ENCODE measurements around the gene PDE9A.

PDE9A gene

GRCh38 chr21:42650033-42650370, 3.4 kb upstream of the PDE9A start:
- Histone ChIP-seq H2AFZ (ENCODE audit: low read depth, low read length) (no peak overlapping the region), H3K79me2 (ENCODE audit: insufficient read depth, low read length) (no peaks in the 10 kb centered on the region), H3K4me2 (ENCODE audit: insufficient read depth, low read length) (no peak overlapping the region), H3K9me3 (ENCODE audit: insufficient read depth, low read length, severe bottlenecking) (no peaks in the 10 kb centered on the region), H3K36me3 (ENCODE audit: insufficient read depth, low read length) (no peaks in the 10 kb centered on the region), H4K20me1 (ENCODE audit: insufficient read depth, low read length) (peaks cover 29% of the 10 kb centered on the region), H3K9ac (ENCODE audit: low read depth, low read length) (no peak overlapping the region), H3K27ac (ENCODE audit: low read length) (no peak overlapping the region), H3K4me3 (ENCODE audit: low read depth in 1 of 2, low read length in 2 of 2) (no peak overlapping the region), H3K4me1 (ENCODE audit: insufficient read depth, low read length) (peaks cover 18% of the 10 kb centered on the region), H3K27me3 (ENCODE audit: insufficient read depth, low read length, poor library complexity) (peaks cover 32% of the 10 kb centered on the region)
- TF ChIP-seq EZH2 (IDR thresholded peaks at IDR 0.05; ENCODE audit: borderline replicate concordance, low read depth, low read length, severe bottlenecking) (no peak), CTCF (IDR thresholded peaks at IDR 0.05; ENCODE audit: borderline replicate concordance, extremely low read depth, low read length, poor library complexity, severe bottlenecking) (no peak)
- DNase-seq (no peak), ATAC-seq (ENCODE audit: insufficient read depth, low read depth) (no peak)

GRCh38 chr21:42650441-42651421, 2.7 kb upstream of the PDE9A start:
- TF ChIP-seq EZH2 (IDR thresholded peaks at IDR 0.05; ENCODE audit: borderline replicate concordance, low read depth, low read length, severe bottlenecking) (no peak), CTCF (IDR thresholded peaks at IDR 0.05; ENCODE audit: borderline replicate concordance, extremely low read depth, low read length, poor library complexity, severe bottlenecking) (no peak)
- Histone ChIP-seq H3K4me1 (ENCODE audit: insufficient read depth, low read length) (peaks cover 24% of the 10 kb centered on the region), H3K9ac (ENCODE audit: low read depth, low read length) (no peak overlapping the region), H3K27ac (ENCODE audit: low read length) (no peak overlapping the region), H2AFZ (ENCODE audit: low read depth, low read length) (no peak overlapping the region), H4K20me1 (ENCODE audit: insufficient read depth, low read length) (peaks cover 33% of the 10 kb centered on the region), H3K79me2 (ENCODE audit: insufficient read depth, low read length) (no peaks in the 10 kb centered on the region), H3K9me3 (ENCODE audit: insufficient read depth, low read length, severe bottlenecking) (no peaks in the 10 kb centered on the region), H3K27me3 (ENCODE audit: insufficient read depth, low read length, poor library complexity) (peaks cover 35% of the 10 kb centered on the region), H3K4me2 (ENCODE audit: insufficient read depth, low read length) (no peak overlapping the region), H3K36me3 (ENCODE audit: insufficient read depth, low read length) (no peaks in the 10 kb centered on the region), H3K4me3 (ENCODE audit: low read depth in 1 of 2, low read length in 2 of 2) (no peak overlapping the region)
- DNase-seq (no peak), ATAC-seq (ENCODE audit: insufficient read depth, low read depth) (no peak)

- no peaks in the 10 kb centered on the region for H3K79me2 ChIP-seq (ENCODE audit: insufficient read depth, low read length)
- no peak overlapping the region for H3K27ac ChIP-seq (ENCODE audit: low read length)
- no peak for TF ChIP-seq CTCF (IDR thresholded peaks at IDR 0.05; ENCODE audit: borderline replicate concordance, extremely low read depth, low read length, poor library complexity, severe bottlenecking)
- no peak for TF ChIP-seq EZH2 (IDR thresholded peaks at IDR 0.05; ENCODE audit: borderline replicate concordance, low read depth, low read length, severe bottlenecking)
- no peak overlapping the region for H3K9ac ChIP-seq (ENCODE audit: low read depth, low read length)
- H3K27me3 ChIP-seq (ENCODE audit: insufficient read depth, low read length, poor library complexity) = peaks cover 35% of the 10 kb centered on the region
- H3K4me3 ChIP-seq (ENCODE audit: low read depth in 1 of 2, low read length in 2 of 2) = no peak overlapping the region
- DNase-seq = no peak
- ATAC-seq (ENCODE audit: insufficient read depth, low read depth) = no peak
- H3K9me3 ChIP-seq (ENCODE audit: insufficient read depth, low read length, severe bottlenecking) = no peaks in the 10 kb centered on the region
- H3K4me1 ChIP-seq (ENCODE audit: insufficient read depth, low read length) = peaks cover 24% of the 10 kb centered on the region
- no peak overlapping the region for H2AFZ ChIP-seq (ENCODE audit: low read depth, low read length)
- H4K20me1 ChIP-seq (ENCODE audit: insufficient read depth, low read length) = peaks cover 43% of the 10 kb centered on the region
- H3K36me3 ChIP-seq (ENCODE audit: insufficient read depth, low read length) = no peaks in the 10 kb centered on the region
- H3K4me2 ChIP-seq (ENCODE audit: insufficient read depth, low read length) = no peak overlapping the region
Observed at GRCh38 chr21:42651515-42652401, 1.7 kb upstream of the PDE9A start.

All from DND-41 (cell line).